ENCODE measurements around the gene NLGN1.

The NLGN1 gene

DNA sequence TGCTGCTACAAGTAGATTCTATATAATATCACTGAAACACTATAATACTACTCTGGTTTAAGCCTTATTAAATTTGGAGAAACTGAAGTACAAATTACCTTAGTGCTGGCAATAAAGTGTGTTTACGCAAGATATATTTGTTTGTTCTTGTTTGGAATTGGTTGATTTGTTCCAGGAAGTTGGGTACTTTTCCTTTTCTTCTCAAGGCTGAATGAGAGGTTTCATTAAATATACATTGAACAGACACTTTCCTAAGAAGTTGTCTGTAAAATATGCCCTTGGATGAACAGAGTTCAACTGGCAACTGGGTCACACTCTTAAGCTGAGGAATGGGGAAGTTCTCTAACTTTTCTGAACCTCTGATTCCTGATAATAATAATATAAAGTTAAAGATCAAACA is 919.5 kb downstream of the NLGN1 start:
- DNase-seq, result no peak

DNA sequence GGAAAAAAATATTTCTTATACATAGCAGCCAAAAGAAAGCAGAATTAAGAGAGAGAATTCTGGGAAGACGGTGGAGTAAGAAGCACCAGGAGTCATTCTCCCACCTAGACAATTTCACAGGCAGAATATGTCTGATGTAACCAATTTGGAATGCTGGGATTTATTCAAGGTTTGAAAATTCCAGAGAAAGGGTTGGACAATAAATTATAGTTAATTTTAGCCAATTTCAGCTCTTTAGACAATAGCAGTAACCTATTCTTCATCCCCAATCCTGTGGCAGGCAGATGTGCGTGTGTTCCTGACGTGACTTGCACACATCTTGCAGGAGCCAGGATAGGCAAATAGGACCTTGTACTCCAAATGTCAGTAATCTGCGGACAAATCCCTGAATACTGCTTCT is 920.6 kb downstream of the NLGN1 start:
- DNase-seq, result no peak

DNA sequence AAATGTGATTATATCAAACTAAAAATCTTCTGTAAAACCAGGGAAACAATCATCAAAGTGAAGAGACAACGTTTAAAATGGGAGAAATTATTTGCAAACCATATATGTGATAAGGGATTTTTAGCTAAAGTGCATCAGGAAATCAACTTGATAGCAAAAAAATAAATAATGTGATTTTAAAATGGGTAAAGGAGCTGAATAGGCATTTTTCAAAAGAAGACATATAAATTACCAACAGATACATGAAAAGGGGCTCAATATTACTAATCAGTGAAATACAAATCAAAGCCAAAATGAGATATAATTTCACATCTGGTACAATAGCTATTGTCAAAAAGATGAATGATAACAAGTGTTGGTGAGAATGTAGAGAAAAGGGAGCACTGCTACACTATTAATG is 924.0 kb downstream of the NLGN1 start:
- no peak for DNase-seq

DNA sequence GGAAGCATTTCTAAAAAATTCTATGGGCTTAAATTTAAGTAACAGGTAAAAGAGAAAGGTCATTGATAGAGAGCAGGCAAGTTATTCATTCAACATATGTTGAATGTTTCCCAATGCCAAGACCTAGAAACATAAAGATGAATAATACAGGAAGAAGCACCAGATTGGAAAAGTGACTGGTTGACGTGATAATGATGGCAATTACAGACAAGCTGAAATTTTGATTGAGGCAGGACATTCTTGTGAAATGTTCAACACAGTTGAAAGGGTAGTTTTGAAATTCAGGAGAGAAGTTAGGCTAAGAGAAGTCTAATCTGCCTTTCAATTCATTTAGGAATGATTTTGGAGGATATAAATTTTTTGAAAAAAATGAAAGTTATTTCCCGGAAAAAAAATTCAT is 925.2 kb downstream of the NLGN1 start:
- no peak for DNase-seq

DNA sequence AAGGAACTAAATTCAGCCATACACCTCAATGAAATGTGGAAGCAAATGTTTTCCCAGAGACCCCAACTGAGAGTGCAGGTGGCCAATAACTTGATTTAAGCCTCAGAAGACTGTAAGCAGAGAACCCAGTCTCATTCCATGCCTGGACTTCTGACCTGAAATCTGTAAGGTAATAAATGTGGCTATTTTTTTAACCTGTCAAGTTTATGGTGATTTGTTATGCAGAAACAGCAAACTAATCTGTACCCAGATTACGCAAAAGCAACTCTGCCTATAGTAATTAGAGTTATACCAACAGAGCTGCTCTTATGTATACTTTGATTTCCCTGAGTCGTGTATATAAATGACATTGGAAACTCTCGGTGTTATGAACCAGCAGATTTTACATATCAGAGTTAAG is 927.6 kb downstream of the NLGN1 start:
- no peak for DNase-seq

DNA sequence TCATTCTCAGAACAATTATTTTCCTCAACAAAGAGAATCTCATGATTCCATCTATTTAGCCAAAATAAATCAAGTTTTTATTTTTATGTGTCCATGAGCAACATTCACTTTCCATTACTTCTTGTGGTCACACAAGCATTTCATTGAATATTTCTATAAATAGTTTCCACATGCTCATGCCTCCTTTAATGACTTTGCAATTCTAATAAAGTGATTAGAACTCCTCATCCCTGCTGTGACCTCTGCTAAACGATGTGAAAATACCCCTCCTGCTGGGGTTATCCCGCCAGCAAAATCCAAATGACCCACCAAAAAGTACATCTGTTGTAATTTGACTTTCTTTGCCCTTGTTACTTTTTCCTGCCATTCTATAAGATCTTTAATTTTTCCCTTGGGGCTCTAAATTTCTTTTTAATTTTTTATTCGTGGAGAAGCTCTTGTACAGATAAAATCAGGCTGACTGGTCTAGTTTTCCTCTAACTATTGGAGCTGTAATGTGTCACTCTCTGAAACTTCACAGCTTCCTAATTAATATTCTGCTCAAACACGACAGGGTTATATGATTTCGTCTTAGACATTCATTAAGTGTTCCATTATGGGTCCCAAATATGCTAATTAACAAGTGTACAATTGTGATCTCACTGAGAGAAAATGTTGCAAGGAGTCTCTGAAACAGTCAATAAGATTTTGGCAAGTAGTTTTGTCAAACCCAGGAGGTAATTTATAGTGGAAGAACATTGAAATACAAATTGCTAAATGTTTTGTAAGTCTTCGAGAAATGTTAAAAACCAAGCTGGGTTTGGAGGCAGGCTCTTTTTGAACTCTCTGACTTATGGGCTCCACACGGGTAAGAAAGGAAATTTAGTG is 928.5 kb downstream of the NLGN1 start:
- DNase-seq, result no peak

DNA sequence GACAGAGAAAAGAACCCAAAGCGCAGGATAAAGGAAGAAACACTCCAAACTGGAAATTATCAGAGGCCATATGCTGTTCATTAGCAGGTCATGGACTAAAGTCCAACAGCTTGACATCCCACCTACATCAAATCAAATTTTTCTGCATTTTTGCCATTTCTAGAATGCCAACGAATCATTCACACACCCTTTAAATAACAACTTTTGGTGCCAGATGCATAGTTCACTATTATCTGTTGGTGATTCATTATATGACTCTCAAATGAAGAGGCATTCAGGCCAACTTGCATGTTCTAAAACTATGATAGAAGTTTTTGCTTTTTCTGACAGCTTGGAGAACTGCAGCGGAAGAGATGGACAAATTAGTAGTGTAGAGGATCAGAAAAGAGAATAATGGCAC is 931.8 kb downstream of the NLGN1 start:
- no peak for DNase-seq

DNA sequence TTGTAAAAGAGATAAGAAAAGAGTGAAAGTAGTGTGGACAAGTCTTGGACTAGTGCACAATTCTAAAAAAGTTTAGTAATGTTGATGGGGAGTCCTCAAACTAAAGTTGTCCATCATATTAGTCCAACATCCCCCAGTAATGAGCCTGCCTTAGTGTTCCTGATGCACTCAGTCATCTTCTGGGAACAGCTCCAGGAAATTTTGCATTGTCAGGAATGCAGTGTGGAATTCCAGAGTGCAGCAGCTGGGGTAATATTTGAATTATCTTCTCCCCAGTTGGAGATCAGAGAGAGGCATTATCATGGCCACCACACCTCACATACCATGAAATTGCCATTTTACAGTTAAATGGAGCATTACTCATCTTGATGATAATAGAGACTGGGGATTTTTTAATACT is 932.8 kb downstream of the NLGN1 start:
- no peak for DNase-seq

DNA sequence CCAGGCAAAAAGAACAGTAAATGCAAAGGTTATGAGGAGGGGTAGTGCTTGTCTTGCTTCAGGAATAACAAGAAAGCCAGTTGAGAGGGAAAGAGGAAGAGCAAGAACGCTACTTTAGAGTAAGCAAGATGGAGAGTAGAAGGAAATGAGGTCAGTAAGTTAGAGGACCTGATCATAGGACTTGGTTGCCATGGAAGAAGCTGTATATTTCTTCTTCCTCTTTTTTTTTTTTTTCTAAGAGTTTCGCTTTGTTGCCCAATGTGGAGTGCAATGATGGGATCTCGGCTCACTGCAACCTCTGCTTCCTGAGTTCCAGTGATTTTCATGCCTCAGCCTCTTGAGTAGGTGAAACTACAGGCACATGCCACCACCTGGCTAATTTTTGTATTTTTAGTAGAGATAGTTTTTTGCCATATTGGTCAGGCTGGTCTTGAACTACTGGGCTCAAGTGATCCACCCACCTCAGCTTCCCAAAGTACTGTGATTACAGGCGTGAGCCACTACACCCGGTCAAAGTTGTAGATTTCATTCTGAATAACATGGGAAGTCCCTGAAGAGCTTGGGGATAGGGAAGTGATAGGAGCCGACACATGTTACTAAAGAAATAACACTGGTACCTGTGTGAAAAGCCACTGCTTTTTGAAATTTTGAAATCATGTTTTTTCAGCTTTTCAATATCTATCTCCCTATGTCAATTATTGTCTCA is 933.7 kb downstream of the NLGN1 start:
- no peak for DNase-seq

DNA sequence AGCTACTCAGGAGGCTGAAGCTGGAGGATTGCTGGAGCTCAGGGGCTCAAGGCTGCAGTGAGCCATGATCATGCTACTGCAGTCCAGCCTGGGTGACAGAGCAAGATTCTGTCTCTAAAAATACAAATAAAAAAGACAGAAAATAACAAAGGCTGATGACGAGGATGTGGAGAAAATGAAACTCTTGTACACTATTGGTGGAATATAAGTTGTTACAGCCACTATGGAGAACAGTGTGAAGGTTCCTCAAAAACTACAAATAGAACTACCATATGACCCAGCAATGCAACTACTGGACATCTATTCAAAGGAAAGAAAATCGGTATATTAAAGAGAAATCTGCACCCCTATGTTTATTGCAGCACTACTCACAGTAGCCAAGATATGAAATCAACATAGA is 934.8 kb downstream of the NLGN1 start:
- no peak for DNase-seq

DNA sequence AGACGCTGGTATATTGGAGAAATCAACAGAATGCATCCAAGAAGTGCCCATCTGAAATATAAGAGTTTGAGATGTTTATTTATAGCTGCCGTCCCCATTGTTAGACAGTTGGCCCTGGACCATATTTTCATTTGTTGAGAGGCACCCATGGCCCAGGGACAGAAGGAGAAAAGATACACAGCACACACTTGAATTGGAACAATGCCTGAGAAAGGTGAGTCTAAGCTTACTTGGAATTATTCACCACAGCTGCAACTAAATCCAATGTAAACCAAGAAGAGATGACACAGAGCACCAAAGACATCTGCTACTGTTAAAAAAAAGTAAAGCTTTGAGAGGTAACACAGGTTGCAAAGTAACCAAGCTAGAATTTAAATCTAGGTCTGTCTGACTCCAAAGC is 936.1 kb downstream of the NLGN1 start:
- no peak for DNase-seq

DNA sequence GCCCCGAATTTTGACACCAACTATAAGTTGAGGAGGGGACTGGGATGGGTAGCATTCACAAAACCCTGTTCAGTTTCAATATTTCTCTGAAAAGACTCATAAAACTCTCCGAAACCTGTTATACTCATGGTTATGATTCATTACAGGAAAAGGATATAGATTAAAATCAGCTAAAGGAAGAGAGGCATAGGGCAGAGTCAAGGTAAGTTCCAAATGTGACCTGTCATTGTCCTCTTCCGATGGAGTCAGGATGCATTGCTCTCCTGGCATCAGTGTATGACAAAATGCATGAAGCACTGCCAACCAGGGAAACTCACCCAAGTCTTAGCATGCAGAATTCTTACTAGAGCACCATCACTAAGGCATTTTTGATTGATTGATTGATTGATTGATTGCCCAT is 936.6 kb downstream of the NLGN1 start:
- no peak for DNase-seq

DNA sequence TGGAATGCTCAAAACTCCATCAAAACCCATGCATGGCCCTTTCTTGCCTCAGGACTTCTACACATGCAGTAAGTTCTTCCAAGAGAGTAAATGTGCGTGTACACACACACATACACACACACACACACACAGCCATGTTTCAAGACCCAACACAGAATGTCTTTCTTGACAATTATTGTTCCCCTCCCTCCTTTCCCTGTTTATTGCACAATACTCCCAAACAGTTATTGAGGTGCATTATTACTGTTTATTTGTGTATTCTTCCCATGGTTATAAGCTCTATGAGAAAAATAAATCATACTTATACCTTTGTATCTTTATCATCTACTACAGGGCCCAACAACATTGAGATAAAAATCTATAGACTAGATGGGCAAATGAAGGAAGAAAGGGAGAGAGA is 937.8 kb downstream of the NLGN1 start:
- no peak for DNase-seq

DNA sequence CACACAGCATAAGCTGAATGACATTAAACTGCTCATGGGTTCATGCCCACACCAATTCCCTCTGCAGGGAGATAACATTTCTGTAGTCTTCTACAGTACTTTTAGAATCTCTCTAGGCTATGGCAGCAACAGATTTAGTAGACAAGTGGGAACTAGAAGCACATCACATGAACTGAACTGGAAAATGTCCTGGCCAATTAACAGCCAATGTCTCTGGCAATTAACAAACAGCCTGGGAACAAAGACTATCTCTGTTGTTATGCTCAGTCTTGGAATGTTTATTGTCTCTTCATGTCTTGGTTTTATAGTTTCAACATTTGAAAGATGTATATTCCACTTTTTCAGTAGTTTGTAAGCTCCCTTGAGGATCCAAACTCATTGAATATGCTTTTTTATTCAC is 938.4 kb downstream of the NLGN1 start:
- no peak for DNase-seq

Measured in hematopoietic multipotent progenitor cell treated with erythropoietin and hydrocortisone succinate and interleukin-3 and kit ligand, for 8 days (in vitro differentiated cells).